NCI-H1105 (cell line): ENCODE results near the gene TTYH3.
A peak's percentile ranks its signal among the peaks of the same experiment; 100 is the strongest.
"Not testable (repeated sequence)": the region's sequence is repeated elsewhere in the genome, so short reads cannot be mapped to it uniquely, and the experiment has no call there.

Experiments used
- DNase-seq: peaks from one replicate; lab custom pipeline; 2025; lab: John Stamatoyannopoulos, UW

TTYH3 gene

DNA sequence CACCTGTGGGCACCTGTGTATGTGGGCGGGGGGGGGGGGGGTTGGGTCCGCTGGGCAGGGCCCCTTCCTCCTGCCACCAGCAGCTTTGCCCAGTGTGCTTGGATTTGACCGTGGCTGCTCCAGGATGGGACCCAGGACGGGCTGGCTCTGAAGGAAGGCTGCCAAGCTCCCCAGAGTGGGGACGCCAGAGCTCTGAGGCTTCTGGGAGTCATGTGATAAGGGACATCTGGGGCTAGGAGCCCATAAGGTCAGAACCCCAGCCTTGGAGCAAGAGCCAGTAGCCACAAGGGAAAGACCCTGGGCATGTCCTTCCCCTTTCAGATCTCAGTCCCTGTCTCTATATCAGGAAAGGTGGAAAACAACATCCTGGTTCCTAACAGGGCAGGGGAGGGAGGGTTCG lies 34.4 kb downstream of the TTYH3 start:
- DNase-seq = no peak

DNA sequence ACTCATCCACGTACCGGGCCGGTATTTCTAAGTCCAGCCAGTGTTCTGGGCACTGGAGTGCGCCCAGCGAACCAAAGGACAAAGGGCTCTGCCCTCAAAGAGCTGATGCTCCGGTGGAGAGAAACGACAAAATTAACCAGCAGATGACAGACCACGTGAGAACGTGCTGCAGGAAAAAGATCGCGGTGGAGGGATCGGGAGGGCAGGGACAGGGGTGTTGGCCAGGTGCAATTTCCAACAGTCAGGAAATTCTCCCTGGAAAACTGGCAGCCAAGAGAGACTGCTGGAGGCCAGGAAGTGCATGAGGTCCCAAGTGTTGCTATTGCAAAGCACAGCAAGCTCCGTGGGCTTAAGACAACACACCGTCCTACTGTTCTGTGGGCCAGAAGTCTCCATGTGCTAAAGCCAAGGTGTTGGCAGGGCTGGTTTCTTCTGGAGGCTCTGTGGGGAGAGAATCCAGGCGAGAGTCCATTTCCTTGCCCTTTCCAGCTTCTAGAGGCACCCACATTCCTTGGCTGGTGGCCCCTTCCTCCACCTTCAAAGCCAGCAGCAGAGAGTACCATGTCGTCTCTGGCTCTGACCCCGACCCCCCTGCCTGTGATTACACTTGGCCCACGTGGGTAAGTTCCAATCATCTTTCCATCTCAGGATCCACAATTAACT lies 34.9 kb downstream of the TTYH3 start:
- DNase-seq = no peak

GRCh38 chr7:2667843-2668242 lies 36.1 kb downstream of the TTYH3 start:
- no peak for DNase-seq

DNA sequence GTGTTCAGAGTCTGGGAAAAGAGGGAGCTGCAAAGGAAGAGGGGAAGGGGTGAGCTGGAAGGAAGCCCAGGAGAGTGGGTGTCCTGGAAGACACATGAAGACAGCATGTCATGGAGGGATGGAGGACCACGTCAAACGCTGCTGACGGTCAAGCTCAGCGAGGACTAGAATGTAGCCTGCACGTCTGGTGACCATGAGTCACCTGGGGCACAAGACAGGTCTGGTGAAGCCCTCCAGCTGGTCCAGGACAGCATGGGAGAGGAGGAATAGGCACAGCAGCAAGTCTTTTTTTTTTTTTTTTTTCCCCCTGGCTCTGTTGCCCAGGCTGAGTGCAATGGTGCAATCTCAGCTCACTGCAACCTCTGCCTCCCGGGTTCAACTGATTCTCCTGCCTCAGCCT lies 36.6 kb downstream of the TTYH3 start:
- no peak for DNase-seq

GRCh38 chr7:2670171-2670570 lies 38.4 kb downstream of the TTYH3 start:
- DNase-seq = no peak

- DNase-seq = peak; percentile 33
Observed at GRCh38 chr7:2670720-2671391, 39.1 kb downstream of the TTYH3 start.

- not testable (repeated sequence) for DNase-seq
Observed at GRCh38 chr7:2673214-2673613, 41.4 kb downstream of the TTYH3 start.

GRCh38 chr7:2673934-2674333 lies 42.1 kb downstream of the TTYH3 start:
- DNase-seq = no peak

DNA sequence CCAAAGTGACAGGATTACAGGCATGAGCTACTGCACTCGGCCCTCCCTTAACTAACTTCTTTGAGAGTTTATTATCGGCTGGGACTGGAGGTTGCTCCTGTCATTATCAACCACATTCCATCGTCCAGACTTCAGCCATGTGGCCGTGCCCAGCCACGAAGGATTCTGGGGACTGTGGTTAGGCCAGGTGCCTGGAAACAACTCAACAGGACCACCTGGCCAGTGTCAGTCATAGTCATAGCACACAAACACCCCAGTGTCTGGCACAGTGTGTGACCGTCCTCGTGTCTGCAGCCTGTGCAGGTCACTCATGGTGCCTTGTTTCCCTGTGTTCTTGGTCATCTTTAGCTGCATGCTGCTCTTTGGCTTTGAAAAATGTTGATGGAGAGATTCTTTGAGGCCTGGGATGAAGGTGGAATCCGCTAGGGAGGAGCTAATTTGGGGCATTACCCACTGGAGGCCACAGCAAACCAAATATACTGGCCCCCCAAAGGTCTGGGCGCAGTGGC lies 43.5 kb downstream of the TTYH3 start:
- no peak for DNase-seq

DNA sequence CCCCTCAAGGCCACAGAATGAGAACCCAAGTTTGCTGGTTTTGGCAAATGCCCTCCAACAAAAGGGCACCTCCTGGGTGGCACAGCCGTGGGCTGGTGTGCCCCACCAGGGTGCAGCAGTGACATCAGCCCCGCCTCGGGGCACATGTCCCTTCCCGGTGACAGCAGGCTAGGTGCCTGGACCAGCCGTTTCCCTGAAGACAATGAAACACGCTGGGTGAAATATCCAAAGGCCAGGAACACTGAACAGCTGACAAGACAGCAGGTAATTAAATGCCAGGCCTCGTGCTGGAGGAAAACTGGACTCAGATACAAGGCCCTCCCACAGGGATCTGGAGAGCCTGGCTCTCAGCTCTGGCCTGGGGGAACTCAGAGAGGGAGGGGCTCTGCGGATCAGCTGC lies 44.8 kb downstream of the TTYH3 start:
- DNase-seq = not testable (repeated sequence)

DNA sequence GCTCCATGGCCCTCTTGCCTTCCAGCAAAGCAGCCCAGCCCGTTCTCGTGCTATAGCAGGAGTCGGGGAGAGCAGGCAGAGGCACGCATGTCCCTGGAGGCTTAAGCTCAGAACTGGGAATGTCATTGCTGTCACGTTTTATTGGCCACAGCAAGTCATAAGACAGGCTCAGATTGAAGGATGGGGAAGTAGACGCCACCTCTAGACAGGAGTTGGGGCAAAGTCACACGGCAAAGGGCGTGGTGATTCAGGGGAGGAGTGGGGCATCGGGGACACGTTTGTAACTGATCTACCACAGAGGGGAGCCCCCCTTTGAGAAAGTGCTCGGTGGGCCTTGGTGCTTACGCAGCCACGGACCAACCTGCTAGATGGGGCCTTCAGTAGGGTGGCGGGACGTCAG lies 46.7 kb downstream of the TTYH3 start:
- DNase-seq = not testable (repeated sequence)

- peak; percentile 17 for DNase-seq
Observed at GRCh38 chr7:2679135-2680127, 47.6 kb downstream of the TTYH3 start.

DNA sequence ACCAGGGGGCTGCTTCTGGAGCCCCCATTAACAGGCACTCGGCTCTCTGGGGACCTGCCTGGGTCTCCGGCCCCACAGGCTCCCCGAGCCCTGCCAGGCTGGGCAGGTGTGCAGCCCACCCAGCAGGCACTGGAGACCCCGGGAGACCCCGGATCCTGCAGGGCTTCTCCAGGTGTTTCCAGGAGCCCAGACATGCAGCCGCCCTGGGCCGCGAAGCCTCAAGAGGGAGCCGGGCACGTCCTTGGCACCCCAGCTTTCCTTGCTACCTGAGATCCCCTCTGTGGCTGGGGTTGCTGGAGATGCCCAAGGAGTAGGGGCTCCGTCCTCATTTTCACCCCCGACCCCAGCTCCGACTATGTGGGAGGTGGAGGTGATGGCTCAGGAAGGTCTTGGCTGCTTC lies 48.5 kb downstream of the TTYH3 start:
- DNase-seq = no peak

GRCh38 chr7:2680792-2681490 lies 49.2 kb downstream of the TTYH3 start:
- DNase-seq = peak; percentile 10

DNA sequence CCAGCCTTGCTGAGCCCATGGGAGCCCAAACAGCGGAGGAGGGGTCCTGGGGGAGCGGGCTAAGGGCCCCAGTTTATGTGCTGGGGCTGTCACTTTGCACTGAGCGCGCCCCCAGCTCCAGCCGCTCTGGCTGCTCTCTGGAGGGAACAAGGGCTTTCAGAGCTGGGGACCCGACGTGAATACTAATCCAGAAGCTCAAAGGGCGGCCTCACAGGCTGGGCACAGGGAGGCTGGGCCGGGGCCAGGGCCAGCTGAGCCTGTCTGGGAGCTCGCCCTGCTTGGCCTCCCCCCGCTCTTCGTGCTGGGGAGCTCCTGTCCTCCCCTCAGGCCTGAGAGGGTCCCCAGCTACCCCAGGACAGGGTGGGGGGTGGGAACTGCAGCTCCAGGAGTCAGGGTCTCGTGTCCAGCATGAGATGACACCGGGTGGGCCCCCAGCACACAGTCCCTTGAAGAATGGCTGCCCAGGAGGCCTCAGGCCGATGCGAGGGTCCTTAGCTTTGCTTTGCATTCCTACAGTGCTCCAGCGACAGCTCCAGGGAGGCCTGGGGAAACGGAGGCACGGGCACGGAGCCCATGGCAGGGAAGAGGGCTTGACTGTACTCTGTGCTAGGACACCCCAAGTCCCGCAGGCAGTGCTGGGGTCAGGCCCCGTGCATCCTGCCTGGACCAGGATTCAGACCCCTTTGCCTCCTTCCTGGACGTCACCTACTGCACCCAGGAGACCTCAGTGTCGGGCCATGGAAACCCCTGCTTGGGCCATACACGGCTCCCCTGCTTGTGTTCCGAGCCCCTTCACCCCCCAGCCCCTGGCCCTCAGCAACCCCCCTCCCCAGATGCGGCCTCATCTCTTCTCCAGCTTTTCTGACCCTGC lies 50.4 kb downstream of the TTYH3 start:
- DNase-seq = no peak

- DNase-seq = no peak
Observed at GRCh38 chr7:2684501-2684900, 52.7 kb downstream of the TTYH3 start.

- no peak for DNase-seq
Observed at GRCh38 chr7:2686101-2686500, 54.3 kb downstream of the TTYH3 start.

DNA sequence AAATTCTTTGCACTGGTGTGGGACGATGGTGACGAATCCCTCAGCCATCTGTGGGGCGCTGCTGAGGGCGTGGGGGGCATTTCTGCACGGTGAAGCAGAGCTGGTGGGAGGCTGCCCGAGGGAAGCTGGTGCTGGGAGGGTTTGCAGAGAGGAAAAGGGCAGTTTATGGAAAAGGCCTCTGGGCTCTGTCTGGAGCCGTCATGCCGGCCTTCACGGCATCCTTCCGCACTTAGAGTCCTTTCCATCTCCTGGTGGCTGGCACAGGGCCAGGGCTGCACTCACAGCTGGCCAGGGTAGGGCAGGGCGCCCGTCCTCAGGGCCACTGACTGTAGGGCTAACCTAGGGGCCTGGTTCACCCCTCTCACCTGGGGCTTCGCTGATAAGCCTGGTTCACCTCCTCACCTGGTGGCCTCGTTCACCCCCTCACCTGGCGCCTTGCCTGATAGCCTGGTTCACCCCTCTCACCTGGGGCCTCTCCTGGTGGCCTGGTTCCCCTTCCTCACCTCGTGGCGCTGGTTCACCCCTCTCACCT lies 55.6 kb downstream of the TTYH3 start:
- peak; percentile 38 for DNase-seq

GRCh38 chr7:2687881-2688318 lies 56.1 kb downstream of the TTYH3 start, which contains the start of gene AMZ1:
Gene AMZ1 (plus strand): TSS chr7:2688202. CDS start chr7:2700452, 12,250 bp downstream.
- no peak for DNase-seq
